Measurements from ENCODE around the gene IL18R1.

Gene IL18R1

GRCh38 chr2:102436323-102436722 is 80.7 kb downstream of the IL18R1 start:
- peak; percentile 67 for DNase-seq

GRCh38 chr2:102437122-102437521 is 81.5 kb downstream of the IL18R1 start:
- DNase-seq = no peak

DNA sequence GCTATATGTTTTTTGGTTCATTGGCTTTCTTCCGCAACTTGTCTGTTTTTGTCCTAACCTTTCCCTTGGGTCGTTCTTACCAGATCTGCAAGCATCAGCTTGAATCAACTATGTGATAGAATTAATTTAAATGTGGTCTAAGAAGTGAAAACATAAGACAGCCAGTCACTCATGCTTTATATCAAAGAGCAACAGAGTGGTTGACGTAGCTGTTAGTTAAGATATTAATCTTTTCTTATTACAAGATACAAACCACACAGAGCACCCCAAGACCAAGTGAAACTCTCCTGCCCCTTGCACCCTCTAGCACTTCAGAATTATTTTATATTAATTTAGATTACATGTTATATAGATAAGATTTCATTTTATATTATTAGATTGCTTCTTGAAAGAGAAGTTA is 82.5 kb downstream of the IL18R1 start:
- DNase-seq = no peak

GRCh38 chr2:102438578-102438977 is 83.0 kb downstream of the IL18R1 start:
- no peak for DNase-seq

DNA sequence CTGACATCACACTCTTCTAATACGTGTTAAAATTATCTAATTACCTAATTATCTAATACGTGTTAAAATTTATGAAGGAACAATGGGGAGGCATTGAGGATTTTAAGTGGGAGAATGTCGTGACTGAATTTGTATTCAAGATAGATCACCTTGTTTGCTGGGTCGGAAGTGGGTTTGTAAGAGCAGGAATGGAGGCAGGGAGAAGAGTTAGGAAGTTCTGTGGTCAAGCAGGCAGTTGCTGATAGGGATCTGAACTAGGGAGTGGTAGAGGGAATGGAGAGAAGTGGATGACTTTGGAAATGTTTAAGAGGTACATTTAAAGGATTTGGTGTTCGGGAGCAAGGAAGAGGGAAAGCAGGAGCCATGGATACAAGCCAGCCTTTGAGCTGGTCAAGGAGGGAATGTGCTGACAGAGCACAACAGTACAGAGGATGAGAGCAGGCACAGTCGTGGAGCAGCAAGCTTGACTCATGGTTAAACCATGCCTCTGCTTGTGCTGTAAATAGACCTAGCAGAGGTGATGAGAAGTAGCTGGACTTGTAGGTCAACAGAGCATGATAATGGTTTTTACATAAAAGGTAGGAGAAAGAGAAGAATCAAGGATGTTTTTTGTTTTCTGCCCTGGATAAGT is 83.6 kb downstream of the IL18R1 start:
- peak; percentile 94 for DNase-seq

GRCh38 chr2:102442967-102443828 is 87.6 kb downstream of the IL18R1 start:
- no peak for DNase-seq

- no peak for DNase-seq
These were observed 88.6 kb downstream of the IL18R1 start for GRCh38 chr2:102444233-102444632.

- no peak for DNase-seq
These were observed 91.3 kb downstream of the IL18R1 start for GRCh38 chr2:102446936-102447335.
